Upper lobe of left lung (tissue), 4 donors: ENCODE results near the gene FGF14.
"Not testable (repeated sequence)": the region's sequence is repeated elsewhere in the genome, so short reads cannot be mapped to it uniquely, and the experiment has no call there.

Source experiments
- POLR2A ChIP-seq, 4 donors: fragments of 450-650 bp; IDR thresholded peaks; one replicate each; pipeline ENCODE4 v1.5.1; 2016 to 2017; ENCODE audit warnings: antibody characterized with exemption in 4 of 4, mild to moderate bottlenecking in 2 of 4
- POLR2AphosphoS5 ChIP-seq, 2 donors: sonication (generic); formaldehyde crosslinking; IDR thresholded peaks; one replicate each; pipeline ENCODE4 v1.5.1; 2017; ENCODE audit warnings: antibody characterized with exemption in 2 of 2
- TF ChIP-seq, protein P1 (sequence below), 6 experiments: fragments of 450-650 bp in 4 of 6; fragments of 200-600 bp in 2 of 6; sonication (generic) in 2 of 6; IDR thresholded peaks; one replicate each; pipeline ENCODE4 v1.5.1; 2016 to 2019; ENCODE audit warnings: antibody characterized with exemption in 6 of 6

DNA sequence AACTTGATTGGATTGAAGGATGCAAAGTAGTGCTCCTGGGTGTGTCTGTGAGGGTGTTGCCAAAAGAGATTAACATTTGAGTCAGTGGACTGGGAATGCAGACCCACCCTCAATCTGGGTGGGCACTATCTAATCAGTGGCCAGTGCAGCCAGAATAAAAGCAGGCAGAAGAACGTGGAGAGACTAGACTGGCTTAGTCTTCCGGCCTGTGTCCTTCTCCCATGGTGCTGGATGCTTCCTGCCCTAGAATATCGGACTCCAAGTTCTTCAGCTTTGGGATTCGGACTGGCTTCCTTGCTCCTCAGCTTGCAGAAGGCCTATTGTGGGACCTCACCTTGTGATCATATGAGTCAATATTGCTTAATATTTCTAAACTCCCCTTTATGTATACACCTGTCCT is 564.1 kb downstream of the FGF14 start:
- TF ChIP-seq, protein P1, sequence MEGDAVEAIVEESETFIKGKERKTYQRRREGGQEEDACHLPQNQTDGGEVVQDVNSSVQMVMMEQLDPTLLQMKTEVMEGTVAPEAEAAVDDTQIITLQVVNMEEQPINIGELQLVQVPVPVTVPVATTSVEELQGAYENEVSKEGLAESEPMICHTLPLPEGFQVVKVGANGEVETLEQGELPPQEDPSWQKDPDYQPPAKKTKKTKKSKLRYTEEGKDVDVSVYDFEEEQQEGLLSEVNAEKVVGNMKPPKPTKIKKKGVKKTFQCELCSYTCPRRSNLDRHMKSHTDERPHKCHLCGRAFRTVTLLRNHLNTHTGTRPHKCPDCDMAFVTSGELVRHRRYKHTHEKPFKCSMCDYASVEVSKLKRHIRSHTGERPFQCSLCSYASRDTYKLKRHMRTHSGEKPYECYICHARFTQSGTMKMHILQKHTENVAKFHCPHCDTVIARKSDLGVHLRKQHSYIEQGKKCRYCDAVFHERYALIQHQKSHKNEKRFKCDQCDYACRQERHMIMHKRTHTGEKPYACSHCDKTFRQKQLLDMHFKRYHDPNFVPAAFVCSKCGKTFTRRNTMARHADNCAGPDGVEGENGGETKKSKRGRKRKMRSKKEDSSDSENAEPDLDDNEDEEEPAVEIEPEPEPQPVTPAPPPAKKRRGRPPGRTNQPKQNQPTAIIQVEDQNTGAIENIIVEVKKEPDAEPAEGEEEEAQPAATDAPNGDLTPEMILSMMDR (IDR thresholded peaks at IDR 0.05): not testable (repeated sequence)
- not testable (repeated sequence) for TF ChIP-seq POLR2A, POLR2AphosphoS5 (IDR thresholded peaks at IDR 0.05)
